ENCODE results near the gene GULP1. TPM values are rescaled to one million over a fixed set of nuclear protein-coding genes. Genes with fewer than 3 reads are reported as not detected.

GULP1 gene, protein sequence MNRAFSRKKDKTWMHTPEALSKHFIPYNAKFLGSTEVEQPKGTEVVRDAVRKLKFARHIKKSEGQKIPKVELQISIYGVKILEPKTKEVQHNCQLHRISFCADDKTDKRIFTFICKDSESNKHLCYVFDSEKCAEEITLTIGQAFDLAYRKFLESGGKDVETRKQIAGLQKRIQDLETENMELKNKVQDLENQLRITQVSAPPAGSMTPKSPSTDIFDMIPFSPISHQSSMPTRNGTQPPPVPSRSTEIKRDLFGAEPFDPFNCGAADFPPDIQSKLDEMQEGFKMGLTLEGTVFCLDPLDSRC
- total RNA-seq = 39.1 and 43.8 TPM in 2 replicates
- long read RNA-seq, transcript GULP1-206 (12 exons, 1,376 nt) = major isoform, 18 of 81 reads
- long read RNA-seq, transcript GULP1-201 (12 exons, 3,347 nt) = minor isoform, 14 of 81 reads
- long read RNA-seq, partial matches to known transcripts = 15 of 81 reads
- long read RNA-seq, other reads (novel, unspliced or antisense) = 34 of 81 reads

DNA sequence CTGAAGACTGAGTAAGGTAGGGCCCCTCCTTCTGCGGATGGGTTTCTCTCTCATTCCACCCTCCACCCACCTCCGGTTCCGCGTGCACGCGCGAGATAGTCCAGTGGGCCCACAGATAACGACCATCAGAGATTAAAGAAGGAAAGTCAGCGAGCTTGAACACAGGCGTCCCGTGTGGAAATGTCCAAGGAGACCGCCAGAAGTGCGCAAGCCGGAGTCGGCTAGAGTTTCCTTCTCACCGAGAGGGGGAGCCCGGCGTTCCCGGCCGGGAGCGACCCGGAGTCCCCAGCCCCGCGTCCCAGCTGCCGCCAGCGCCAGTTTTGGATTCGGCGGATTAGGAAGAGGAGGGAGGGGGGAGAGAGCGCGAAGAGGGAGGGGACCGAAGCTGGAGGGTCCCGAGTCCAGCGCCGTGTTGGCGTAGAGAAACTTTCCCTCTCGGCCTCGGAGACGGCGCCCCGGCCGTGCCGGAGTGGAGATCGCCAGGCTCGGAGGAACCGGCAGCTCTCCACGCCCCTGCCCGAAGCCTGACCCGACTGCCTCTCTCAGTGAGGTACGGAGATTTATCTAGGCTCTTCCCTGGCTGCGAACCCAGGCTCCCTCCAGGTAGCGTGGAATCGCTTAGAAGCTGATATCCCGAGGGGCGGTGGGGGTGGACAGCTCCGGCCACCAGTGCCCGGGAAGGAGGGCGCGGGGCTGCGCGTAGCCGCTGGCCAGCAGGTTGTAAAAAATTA lies at the start of gene GULP1:
TSS of gene GULP1 (plus strand) at position 258 of the 731 bp plus-strand sequence. CDS start 185,829 bp downstream, outside the sequence.
- Mint-ChIP-seq H3K27me3 (ENCODE audit: low read depth) (peaks cover 3% of the 10 kb centered on the region), H3K4me3 (peak within 1 kb of the TSS; percentile 100), H3K9me3 (peaks cover 3% of the 10 kb centered on the region), H3K36me3 (ENCODE audit: low read depth) (peaks cover 3% of the 10 kb centered on the region), H3K27ac (ENCODE audit: unreplicated experiment) (peak within 1 kb of the TSS; percentile 99), H3K4me1 (peaks cover 47% of the 10 kb centered on the region)
- peak; percentile 74 for DNase-seq (ENCODE audit: low read depth, low spot score)
- TF ChIP-seq, protein P1, sequence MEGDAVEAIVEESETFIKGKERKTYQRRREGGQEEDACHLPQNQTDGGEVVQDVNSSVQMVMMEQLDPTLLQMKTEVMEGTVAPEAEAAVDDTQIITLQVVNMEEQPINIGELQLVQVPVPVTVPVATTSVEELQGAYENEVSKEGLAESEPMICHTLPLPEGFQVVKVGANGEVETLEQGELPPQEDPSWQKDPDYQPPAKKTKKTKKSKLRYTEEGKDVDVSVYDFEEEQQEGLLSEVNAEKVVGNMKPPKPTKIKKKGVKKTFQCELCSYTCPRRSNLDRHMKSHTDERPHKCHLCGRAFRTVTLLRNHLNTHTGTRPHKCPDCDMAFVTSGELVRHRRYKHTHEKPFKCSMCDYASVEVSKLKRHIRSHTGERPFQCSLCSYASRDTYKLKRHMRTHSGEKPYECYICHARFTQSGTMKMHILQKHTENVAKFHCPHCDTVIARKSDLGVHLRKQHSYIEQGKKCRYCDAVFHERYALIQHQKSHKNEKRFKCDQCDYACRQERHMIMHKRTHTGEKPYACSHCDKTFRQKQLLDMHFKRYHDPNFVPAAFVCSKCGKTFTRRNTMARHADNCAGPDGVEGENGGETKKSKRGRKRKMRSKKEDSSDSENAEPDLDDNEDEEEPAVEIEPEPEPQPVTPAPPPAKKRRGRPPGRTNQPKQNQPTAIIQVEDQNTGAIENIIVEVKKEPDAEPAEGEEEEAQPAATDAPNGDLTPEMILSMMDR (conservative IDR thresholded peaks at IDR 0.05) = peak; percentile 76

DNA sequence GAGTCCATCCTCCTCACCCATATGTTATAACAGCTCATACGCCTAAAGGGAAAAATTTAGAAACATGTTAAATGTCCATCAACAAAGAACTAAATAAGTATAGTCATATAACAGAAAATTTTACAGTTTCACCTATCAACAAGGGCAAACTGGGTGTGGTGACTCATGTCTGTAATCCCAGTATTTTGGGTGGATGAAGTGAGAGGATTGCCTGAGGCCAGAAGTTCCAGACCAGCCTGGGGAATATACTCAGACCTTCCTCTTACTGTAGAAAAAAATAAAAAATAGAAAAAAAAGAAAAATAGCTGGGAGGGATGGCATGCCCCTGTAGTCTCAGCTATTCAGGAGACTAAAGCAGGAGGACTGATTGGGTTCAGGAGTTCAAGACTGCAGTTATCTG lies 48.3 kb upstream of the GULP1 start:
- Mint-ChIP-seq H3K27ac (ENCODE audit: unreplicated experiment) (no peak overlapping the region), H3K4me1 (no peaks in the 10 kb centered on the region), H3K27me3 (ENCODE audit: low read depth) (no peaks in the 10 kb centered on the region), H3K9me3 (peaks cover 8% of the 10 kb centered on the region), H3K36me3 (ENCODE audit: low read depth) (peaks cover 7% of the 10 kb centered on the region), H3K4me3 (no peak overlapping the region)
- TF ChIP-seq, protein P1 (conservative IDR thresholded peaks at IDR 0.05) = no peak
- no peak for DNase-seq (ENCODE audit: low read depth, low spot score)

- DNase-seq (ENCODE audit: low read depth, low spot score) = no peak
- no peak overlapping the region for H3K4me3 Mint-ChIP-seq
- peaks cover under 1% of the 10 kb centered on the region for H3K36me3 Mint-ChIP-seq (ENCODE audit: low read depth)
- no peak overlapping the region for H3K27ac Mint-ChIP-seq (ENCODE audit: unreplicated experiment)
- H3K27me3 Mint-ChIP-seq (ENCODE audit: low read depth) = no peaks in the 10 kb centered on the region
- H3K4me1 Mint-ChIP-seq = no peaks in the 10 kb centered on the region
- TF ChIP-seq, protein P1 (conservative IDR thresholded peaks at IDR 0.05) = no peak
- peaks cover 3% of the 10 kb centered on the region for H3K9me3 Mint-ChIP-seq
Observed at GRCh38 chr2:188244383-188244782, 47.3 kb upstream of the GULP1 start.

GRCh38 chr2:188245230-188245629 lies 46.4 kb upstream of the GULP1 start:
- Mint-ChIP-seq H3K4me1 (no peaks in the 10 kb centered on the region), H3K36me3 (ENCODE audit: low read depth) (no peaks in the 10 kb centered on the region), H3K4me3 (no peak overlapping the region), H3K27ac (ENCODE audit: unreplicated experiment) (no peak overlapping the region), H3K27me3 (ENCODE audit: low read depth) (no peaks in the 10 kb centered on the region), H3K9me3 (peaks cover 3% of the 10 kb centered on the region)
- DNase-seq (ENCODE audit: low read depth, low spot score) = no peak
- TF ChIP-seq, protein P1 (conservative IDR thresholded peaks at IDR 0.05) = no peak

- H3K4me1 Mint-ChIP-seq = no peaks in the 10 kb centered on the region
Observed at GRCh38 chr2:188248513-188248912, 43.2 kb upstream of the GULP1 start.

More at GRCh38 chr2:188248513-188248912, 43.2 kb upstream of the GULP1 start:
- DNase-seq (ENCODE audit: low read depth, low spot score) = no peak
- no peaks in the 10 kb centered on the region for H3K36me3 Mint-ChIP-seq (ENCODE audit: low read depth)
- TF ChIP-seq, protein P1 (conservative IDR thresholded peaks at IDR 0.05) = no peak
- no peaks in the 10 kb centered on the region for H3K27me3 Mint-ChIP-seq (ENCODE audit: low read depth)
- no peak overlapping the region for H3K27ac Mint-ChIP-seq (ENCODE audit: unreplicated experiment)
- no peaks in the 10 kb centered on the region for H3K9me3 Mint-ChIP-seq
- no peak overlapping the region for H3K4me3 Mint-ChIP-seq

Data from neural crest cell (in vitro differentiated cells).